A673 (cell line): ENCODE data around the gene SETD9. TPM values are rescaled to one million over a fixed set of nuclear protein-coding genes. Genes with fewer than 3 reads are reported as not detected.

Experiments
- BruUV-seq: library from RNA; stranded (reverse); fragments of 400-500 nt; replicated peaks from 2 replicates; lab custom pipeline; 2021; lab: Mats Ljungman, UMichigan
- CTCF ChIA-PET: fragments of 300-600 bp; sonication (Branson Sonifier 250); formaldehyde crosslinking; loops from one replicate; lab custom pipeline; 2022; ENCODE audit warnings: antibody characterized with exemption; lab: Charles Lee
- POLR2A ChIA-PET: fragments of 300-600 bp; sonication (Branson Sonifier 250); formaldehyde crosslinking; loops from one replicate; lab custom pipeline; 2022; ENCODE audit warnings: antibody characterized with exemption; ENCODE audit not compliant: low non-redundant PET; lab: Charles Lee
- DNase-seq: peaks from one replicate; pipeline ENCODE4 v3.0.0-alpha.2; 2015; ENCODE audit warnings: low spot score
- H3K27ac ChIP-seq: fragments of 200-600 bp; sonication (generic); 2 replicates; pipeline ENCODE4 v1.5.1; 2016; ENCODE audit warnings: mixed run types, low read depth, mild to moderate bottlenecking, mixed read lengths, antibody characterized with exemption, low read length; ENCODE audit not compliant: poor library complexity, severe bottlenecking
- H3K27me3 ChIP-seq: fragments of 200-600 bp; sonication (generic); replicated peaks from 2 replicates; pipeline ENCODE4 v1.6.1; 2017; ENCODE audit warnings: mixed run types, low read depth, mild to moderate bottlenecking, mixed read lengths, antibody characterized with exemption, low read length; ENCODE audit not compliant: insufficient read depth, poor library complexity
- H3K36me3 ChIP-seq: fragments of 200-600 bp; sonication (generic); 2 replicates; pipeline ENCODE4 v1.6.1; 2016; ENCODE audit warnings: mixed run types, mild to moderate bottlenecking, mixed read lengths, antibody characterized with exemption, low read length; ENCODE audit not compliant: insufficient read depth, poor library complexity, severe bottlenecking
- H3K4me1 ChIP-seq: fragments of 200-600 bp; sonication (generic); 2 replicates; pipeline ENCODE4 v1.6.1; 2017; ENCODE audit warnings: mixed run types, mild to moderate bottlenecking, mixed read lengths, antibody characterized with exemption, low read length; ENCODE audit not compliant: insufficient read depth, poor library complexity, severe bottlenecking
- H3K4me3 ChIP-seq: fragments of 200-600 bp; sonication (generic); 2 replicates; pipeline ENCODE4 v1.5.1; 2016; ENCODE audit warnings: low read depth, mixed run types, mild to moderate bottlenecking, mixed read lengths, low read length; ENCODE audit not compliant: poor library complexity, severe bottlenecking
- H3K9me3 ChIP-seq: fragments of 200-600 bp; sonication (generic); 2 replicates; pipeline ENCODE4 v1.6.1; 2016; ENCODE audit warnings: mixed run types, low read depth, mild to moderate bottlenecking, mixed read lengths, antibody characterized with exemption, low read length; ENCODE audit not compliant: poor library complexity, severe bottlenecking
- EZH2 ChIP-seq: fragments of 200-600 bp; sonication (generic); IDR thresholded peaks from 2 replicates; pipeline ENCODE4 v1.6.1; 2017; ENCODE audit warnings: borderline replicate concordance, low read depth, mild to moderate bottlenecking, mixed read lengths, antibody characterized with exemption, low read length; ENCODE audit not compliant: poor library complexity, severe bottlenecking
- intact Hi-C: fragments of 100-400 bp; cut with micrococcal nuclease; formaldehyde crosslinking; loops from one replicate; pipeline ENCODE4 v1.10.0; 2022; ENCODE audit not compliant: unreplicated experiment
- total RNA-seq: library from RNA; stranded (reverse); gene quantifications from 2 replicates; pipeline ENCODE4 v1.2.3, GENCODE V29; 2021
- TF ChIP-seq, protein P1 (sequence below): fragments of 300-800, 200-600 bp; sonication (generic); conservative IDR thresholded peaks from 2 replicates; pipeline ENCODE4 v1.5.1; 2017; ENCODE audit warnings: low read depth, mild to moderate bottlenecking, antibody characterized with exemption, low read length, moderate library complexity, mixed read lengths

The SETD9 gene
- total RNA-seq, 1 experiment from 2014 or later: 10.0 TPM

DNA sequence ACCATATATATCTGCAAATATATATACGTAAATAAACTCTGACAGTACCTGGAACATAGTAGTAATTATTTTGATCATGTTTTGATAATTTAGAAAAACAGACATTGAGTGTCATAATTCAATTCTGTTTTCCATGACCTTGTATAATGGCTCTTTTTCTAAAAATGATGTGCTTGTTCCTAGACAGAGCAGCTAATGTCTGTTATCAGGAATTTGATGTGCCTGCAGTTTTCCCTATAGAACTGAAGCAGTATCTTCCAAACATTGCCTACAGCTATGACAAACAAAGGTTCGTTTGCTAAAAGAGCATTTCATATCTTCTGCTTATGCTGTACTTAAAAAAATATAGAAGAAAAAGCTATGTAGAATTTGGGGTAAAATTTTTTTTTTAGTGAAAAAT lies 5.3 kb downstream of the SETD9 start:
- Histone ChIP-seq H3K9me3 (no peaks in the 10 kb centered on the region), H3K36me3 (no peaks in the 10 kb centered on the region), H3K4me1 (no peaks in the 10 kb centered on the region), H3K27ac (no peak overlapping the region), H3K27me3 (no peaks in the 10 kb centered on the region), H3K4me3 (no peak overlapping the region)
- intact Hi-C loops: loop anchor here (5.0 kb wide), 1 partner anchor 33 kb away; no protein-coding TSS in a partner anchor
- TF ChIP-seq, protein P1, sequence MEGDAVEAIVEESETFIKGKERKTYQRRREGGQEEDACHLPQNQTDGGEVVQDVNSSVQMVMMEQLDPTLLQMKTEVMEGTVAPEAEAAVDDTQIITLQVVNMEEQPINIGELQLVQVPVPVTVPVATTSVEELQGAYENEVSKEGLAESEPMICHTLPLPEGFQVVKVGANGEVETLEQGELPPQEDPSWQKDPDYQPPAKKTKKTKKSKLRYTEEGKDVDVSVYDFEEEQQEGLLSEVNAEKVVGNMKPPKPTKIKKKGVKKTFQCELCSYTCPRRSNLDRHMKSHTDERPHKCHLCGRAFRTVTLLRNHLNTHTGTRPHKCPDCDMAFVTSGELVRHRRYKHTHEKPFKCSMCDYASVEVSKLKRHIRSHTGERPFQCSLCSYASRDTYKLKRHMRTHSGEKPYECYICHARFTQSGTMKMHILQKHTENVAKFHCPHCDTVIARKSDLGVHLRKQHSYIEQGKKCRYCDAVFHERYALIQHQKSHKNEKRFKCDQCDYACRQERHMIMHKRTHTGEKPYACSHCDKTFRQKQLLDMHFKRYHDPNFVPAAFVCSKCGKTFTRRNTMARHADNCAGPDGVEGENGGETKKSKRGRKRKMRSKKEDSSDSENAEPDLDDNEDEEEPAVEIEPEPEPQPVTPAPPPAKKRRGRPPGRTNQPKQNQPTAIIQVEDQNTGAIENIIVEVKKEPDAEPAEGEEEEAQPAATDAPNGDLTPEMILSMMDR: no peak
- TF ChIP-seq EZH2: no peak
- POLR2A ChIA-PET: no interaction called here
- CTCF ChIA-PET: no interaction called here
- DNase-seq: no peak
- BruUV-seq: no TSS peak

DNA sequence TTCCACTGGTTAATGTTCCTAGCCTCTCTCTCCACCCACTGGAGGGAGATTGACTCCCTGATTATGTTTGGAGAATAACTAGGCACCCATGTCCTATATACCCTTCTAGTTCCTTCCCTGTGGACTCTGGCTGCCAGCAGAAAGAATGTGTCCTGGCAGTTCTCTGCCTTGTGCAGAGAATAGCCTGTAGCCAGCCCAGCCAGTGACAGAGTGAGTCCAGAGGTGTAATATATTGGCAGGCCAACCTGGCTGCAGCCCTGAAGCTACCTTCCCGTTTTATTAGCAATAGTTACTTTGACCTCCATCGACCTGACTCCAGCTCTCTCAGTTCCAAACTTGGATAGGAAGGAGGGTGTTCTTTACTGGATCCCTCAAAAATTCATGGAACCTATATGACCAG lies 8.1 kb downstream of the SETD9 start:
- ChIA-PET POLR2A (no interaction called here), CTCF (no interaction called here)
- Histone ChIP-seq H3K27ac (no peak overlapping the region), H3K9me3 (no peaks in the 10 kb centered on the region), H3K4me3 (no peak overlapping the region), H3K36me3 (peaks cover 7% of the 10 kb centered on the region), H3K27me3 (no peaks in the 10 kb centered on the region), H3K4me1 (no peaks in the 10 kb centered on the region)
- intact Hi-C loops: no loop called here
- BruUV-seq: no TSS peak
- DNase-seq: no peak
- TF ChIP-seq EZH2: no peak
- TF ChIP-seq, protein P1: no peak

DNA sequence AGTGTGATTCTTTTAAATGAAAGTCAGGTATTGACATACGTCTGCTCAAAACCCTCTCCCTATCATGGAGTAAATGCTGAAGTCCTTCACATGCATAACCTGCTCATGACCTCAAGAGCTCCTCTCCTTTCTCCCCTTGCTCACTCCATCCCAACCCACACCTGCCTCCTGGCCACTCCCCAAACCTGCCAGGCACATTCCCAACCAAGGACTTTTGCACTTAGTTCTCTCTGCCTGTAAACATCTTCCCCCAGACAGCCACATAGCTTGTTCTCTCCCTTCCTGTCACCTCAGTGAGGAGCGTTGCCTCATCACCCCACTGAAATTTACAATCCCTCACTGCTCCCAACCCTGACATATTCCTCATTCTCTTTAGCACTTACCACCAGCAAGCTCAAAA lies 8.7 kb downstream of the SETD9 start:
- intact Hi-C loops: no loop called here

More for the DNA sequence above, 8.7 kb downstream of the SETD9 start:
- H3K4me1 ChIP-seq: no peaks in the 10 kb centered on the region
- ChIA-PET CTCF (no interaction called here), POLR2A (interaction anchor here (0.6 kb wide), 1 partner anchor 255 kb away, joined by 5 read pairs; no protein-coding TSS in a partner anchor)
- no TSS peak for BruUV-seq
- no peaks in the 10 kb centered on the region for H3K27me3 ChIP-seq
- H3K36me3 ChIP-seq: peaks cover 12% of the 10 kb centered on the region
- H3K4me3 ChIP-seq: no peak overlapping the region
- no peaks in the 10 kb centered on the region for H3K9me3 ChIP-seq
- DNase-seq: no peak
- TF ChIP-seq, protein P1: no peak
- no peak for TF ChIP-seq EZH2
- H3K27ac ChIP-seq: no peak overlapping the region
